ENCODE measurements around the gene RNF223. TPM values are rescaled to one million over a fixed set of nuclear protein-coding genes. Genes with fewer than 3 reads are reported as not detected.
"Not testable (repeated sequence)": the region's sequence is repeated elsewhere in the genome, so short reads cannot be mapped to it uniquely, and the experiment has no call there.

RNF223 gene
- total RNA-seq, 1 donor from 2014 or later = under 0.01 TPM

- no peak for DNase-seq (ENCODE audit: low read depth in 2 of 2)
Observed at GRCh38 chr1:1060281-1061000, 13.7 kb downstream of the RNF223 start.

DNA sequence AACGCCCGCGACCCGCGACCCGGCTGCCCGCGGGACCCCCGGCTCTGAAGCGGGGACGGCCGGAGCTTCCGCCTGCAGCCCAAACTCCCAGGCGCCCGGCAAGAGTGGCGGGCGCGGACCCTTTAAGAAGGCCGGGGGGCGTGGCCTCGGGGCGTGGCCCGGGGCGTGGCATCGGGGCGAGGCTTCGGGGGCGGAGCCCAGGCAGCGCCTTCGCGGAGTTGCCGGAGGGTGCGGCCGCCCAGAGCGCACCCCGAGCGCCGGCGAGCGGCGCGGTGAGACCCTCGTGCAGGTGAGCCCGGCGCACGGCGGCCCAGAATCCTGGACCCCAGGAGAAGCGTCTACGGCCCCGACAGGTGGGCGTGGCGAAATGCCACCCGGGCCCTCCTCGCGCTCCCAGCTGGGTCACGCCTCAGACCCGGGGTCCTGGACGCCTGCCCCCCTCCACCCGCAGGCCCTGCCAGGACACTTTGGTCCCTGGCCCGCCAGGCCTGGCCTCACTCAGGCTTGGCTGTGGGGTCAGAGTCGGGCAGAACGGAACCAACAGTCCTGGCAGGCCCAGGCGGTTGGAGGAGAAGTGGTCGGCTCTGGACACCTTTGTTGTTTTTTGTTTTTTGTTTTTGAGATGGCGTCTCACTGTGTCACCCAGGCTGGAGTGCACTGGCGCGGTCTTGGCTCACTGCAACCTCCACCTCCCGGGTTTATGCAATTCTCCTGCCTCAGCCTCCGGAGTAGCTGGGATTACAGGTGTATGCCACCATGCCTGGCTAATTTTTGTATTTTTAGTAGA, 14.4 kb downstream of the RNF223 start:
- peak in 1 of 2 donors; percentile 71 for DNase-seq (ENCODE audit: low read depth in 2 of 2)

GRCh38 chr1:1058921-1059493, 15.1 kb downstream of the RNF223 start:
- DNase-seq (ENCODE audit: low read depth in 2 of 2) = peak in 1 of 2 donors; percentile 34

GRCh38 chr1:1058088-1058905, 15.8 kb downstream of the RNF223 start:
- no peak for DNase-seq (ENCODE audit: low read depth in 2 of 2)

GRCh38 chr1:1057769-1058087, 16.4 kb downstream of the RNF223 start:
- DNase-seq (ENCODE audit: low read depth in 2 of 2) = not testable (repeated sequence)

DNA sequence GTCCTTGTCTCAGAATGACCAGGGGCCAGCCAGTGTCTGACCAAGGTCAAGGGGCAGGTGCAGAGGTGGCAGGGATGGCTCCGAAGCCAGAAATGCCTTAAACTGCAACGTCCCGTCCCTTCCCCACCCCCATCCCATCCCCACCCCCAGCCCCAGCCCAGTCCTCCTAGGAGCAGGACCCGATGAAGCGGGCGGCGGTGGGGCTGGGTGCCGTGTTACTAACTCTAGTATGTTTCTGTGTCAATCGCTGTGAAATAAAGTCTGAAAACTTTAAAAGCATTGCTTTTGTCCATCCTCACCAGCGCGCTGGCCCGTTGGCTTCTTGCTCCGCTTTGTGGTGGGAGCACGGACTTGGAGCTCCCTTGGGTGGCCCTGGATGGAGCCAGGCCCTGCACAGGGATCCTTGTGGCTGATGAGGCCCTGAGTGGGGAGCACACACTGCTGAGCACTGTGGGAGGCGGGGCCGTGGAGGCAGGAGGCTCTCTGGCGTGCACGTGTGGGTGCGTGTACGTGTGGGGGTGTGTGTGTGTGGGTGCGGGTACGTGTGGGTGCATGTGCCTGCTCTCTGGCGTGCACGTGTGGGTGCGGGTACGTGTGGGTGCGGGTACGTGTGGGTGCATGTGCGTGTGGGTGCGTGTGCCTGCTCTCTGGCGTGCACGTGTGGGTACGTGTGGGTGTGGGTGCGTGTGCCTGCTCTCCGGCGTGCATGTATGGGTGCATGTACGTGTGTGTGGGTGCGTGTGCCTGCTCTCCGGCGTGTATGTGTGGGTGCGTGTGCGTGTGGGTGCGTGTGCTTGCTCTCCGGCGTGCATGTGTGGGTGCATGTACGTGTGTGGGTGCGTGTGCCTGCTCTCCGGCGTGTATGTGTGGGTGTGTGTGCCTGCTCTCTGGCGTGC, 18.0 kb downstream of the RNF223 start:
- no peak for DNase-seq (ENCODE audit: low read depth in 2 of 2)

- no peak for DNase-seq (ENCODE audit: low read depth in 2 of 2)
Observed at GRCh38 chr1:1054971-1055370, 19.1 kb downstream of the RNF223 start.

DNA sequence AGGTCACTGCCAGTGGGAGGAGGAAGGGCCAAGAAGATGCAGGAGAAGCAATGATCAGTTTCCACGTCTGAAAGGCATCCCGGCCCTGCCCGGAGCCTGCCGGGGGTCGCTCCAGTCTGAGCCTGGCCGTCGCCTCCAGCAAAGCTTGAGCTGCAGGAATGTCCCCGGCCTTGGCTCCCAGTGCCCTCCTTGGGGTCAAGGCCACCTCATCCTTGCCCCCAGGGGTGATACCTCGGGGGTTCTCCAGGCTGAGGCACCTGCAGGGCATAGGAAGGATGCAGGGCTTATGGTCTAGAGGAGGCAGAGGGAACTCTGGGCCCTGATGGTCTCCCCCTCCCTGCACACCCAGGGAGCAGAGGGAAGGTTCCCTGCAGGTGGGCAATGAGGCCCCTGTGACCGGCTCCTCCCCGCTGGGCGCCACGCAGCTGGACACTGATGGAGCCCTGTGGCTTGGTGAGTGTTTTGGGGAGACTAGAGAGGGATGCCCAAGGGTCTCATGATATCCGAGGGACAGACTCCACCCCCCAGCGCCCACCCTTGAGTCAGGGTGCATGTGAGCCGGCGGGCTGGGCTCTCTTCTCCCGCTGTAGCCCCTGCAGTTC, 19.9 kb downstream of the RNF223 start:
- no peak for DNase-seq (ENCODE audit: low read depth in 2 of 2)

DNA sequence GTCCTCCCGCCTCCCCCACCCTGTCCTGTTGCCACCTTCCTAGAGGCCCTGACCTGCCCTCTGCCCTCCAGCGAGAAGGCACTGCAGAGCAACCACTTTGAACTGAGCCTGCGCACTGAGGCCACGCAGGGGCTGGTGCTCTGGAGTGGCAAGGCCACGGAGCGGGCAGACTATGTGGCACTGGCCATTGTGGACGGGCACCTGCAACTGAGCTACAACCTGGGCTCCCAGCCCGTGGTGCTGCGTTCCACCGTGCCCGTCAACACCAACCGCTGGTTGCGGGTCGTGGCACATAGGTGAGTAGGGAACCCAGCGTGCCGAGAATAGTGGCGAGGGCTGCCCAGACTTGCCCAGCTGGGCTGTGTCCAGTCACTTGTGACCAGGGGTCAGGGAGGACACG, 20.4 kb downstream of the RNF223 start:
- DNase-seq (ENCODE audit: low read depth in 2 of 2) = no peak

GRCh38 chr1:1053022-1053421, 21.1 kb downstream of the RNF223 start:
- DNase-seq (ENCODE audit: low read depth in 2 of 2) = no peak

- DNase-seq (ENCODE audit: low read depth in 2 of 2) = no peak
Observed at GRCh38 chr1:1052003-1052840, 21.9 kb downstream of the RNF223 start.

DNA sequence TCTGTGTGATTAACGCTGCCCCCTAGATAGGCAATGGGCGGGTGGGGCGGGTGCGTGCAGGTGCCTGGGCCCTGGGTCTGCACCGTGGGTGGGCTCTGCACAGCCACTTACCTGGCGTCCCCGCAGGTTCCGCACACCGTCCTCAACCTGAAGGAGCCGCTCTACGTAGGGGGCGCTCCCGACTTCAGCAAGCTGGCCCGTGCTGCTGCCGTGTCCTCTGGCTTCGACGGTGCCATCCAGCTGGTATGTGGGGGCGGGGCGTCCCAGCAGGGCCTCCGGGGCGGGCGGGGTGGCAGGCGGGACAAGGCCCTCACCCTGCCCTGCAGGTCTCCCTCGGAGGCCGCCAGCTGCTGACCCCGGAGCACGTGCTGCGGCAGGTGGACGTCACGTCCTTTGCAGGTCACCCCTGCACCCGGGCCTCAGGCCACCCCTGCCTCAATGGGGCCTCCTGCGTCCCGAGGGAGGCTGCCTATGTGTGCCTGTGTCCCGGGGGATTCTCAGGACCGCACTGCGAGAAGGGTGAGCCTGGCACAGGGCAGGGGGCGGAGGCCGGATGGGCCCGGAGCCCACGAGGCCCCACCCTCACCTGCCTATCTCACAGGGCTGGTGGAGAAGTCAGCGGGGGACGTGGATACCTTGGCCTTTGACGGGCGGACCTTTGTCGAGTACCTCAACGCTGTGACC, 22.8 kb downstream of the RNF223 start:
- no peak for DNase-seq (ENCODE audit: low read depth in 2 of 2)

DNA sequence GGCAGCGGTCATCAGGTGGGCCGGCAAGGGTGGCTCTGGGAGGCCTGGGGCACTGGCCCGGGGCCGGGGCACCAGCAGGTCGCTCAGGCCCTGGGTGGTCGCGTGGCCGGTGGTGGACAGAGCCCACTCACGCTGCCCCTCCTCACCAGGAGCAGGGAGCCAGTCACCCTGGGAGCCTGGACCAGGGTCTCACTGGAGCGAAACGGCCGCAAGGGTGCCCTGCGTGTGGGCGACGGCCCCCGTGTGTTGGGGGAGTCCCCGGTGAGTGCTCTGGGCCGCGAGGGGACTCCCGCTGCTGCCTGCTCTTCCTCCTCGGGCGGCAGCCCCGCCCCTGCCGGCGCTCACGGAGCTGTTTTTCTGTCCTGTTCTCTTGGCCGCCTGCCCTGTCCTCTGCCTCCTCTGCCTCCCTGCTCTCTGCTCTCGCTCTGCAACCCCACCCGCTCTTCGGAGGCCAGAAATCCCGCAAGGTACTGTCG, 23.5 kb downstream of the RNF223 start:
- no peak for DNase-seq (ENCODE audit: low read depth in 2 of 2)

DNA sequence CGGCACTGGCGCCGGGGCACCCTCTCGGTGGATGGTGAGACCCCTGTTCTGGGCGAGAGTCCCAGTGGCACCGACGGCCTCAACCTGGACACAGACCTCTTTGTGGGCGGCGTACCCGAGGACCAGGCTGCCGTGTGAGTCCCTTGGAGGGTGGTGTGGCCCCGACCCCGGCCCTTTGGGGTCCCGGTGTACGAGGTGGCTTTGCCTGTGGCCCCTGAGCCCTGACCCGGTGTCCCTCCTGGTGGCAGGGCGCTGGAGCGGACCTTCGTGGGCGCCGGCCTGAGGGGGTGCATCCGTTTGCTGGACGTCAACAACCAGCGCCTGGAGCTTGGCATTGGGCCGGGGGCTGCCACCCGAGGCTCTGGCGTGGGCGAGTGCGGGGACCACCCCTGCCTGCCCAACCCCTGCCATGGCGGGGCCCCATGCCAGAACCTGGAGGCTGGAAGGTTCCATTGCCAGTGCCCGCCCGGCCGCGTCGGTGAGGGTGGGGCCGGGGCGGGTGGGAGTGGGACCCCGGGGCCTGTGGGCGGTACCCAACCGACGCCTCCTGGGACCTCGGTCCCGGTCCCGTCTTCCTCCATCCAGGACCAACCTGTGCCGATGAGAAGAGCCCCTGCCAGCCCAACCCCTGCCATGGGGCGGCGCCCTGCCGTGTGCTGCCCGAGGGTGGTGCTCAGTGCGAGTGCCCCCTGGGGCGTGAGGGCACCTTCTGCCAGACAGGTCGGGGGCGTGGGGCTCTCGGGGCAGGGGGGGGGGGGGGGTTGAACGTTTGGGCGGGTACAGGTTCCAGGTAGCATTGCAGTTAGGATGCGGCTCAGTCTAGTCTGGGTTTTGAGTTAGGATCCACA, 24.6 kb downstream of the RNF223 start:
- DNase-seq (ENCODE audit: low read depth in 2 of 2) = no peak

- DNase-seq (ENCODE audit: low read depth in 2 of 2) = no peak
Observed at GRCh38 chr1:1048765-1049164, 25.3 kb downstream of the RNF223 start.

GRCh38 chr1:1047963-1048362, 26.1 kb downstream of the RNF223 start:
- DNase-seq (ENCODE audit: low read depth in 2 of 2) = no peak

GRCh38 chr1:1047407-1047806, 26.7 kb downstream of the RNF223 start:
- no peak for DNase-seq (ENCODE audit: low read depth in 2 of 2)

DNA sequence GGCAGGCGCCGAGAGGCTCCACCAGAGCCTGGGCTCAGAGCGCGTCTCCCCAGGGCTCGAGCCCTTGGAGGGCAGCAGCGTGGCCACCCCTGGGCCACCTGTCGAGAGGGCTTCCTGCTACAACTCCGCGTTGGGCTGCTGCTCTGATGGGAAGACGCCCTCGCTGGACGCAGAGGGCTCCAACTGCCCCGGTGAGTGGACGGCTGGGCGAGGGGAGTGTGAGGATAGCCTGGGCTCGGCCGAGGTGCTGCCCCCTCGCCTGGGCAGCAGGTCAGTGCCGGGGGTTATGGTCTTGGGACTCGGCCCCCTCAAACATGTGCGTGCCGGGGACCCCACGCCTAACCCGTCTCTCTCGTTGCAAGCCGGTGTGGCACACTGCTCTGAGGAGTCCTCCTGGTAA, 27.3 kb downstream of the RNF223 start:
- DNase-seq (ENCODE audit: low read depth in 2 of 2) = no peak
